ENCODE measurements around the gene HEPACAM. TPM values are rescaled to one million over a fixed set of nuclear protein-coding genes. Genes with fewer than 3 reads are reported as not detected.
A peak's percentile ranks its signal among the peaks of the same experiment; 100 is the strongest.

HEPACAM gene
- total RNA-seq, 4 donors from 2014 or later: 8.7 to 18.4 (median 15.3) TPM

GRCh38 chr11:124943254-124943616 is 7.4 kb upstream of the HEPACAM start:
- Histone ChIP-seq H3K4me3 (no peak overlapping the region), H3K27me3 (no peaks in the 10 kb centered on the region), H3K36me3 (no peaks in the 10 kb centered on the region), H3K9me3 (no peaks in the 10 kb centered on the region), H3K27ac (peak overlapping the region; percentile 0 to 87 (median 58)), H3K4me1 (peaks cover 0 to 43% (median 0%) of the 10 kb centered on the region in 4 donors)
- WGBS, 2 donors: 38 to 48% methylated on average over 5 of the region's 5 CpGs
- TF ChIP-seq EP300 (IDR thresholded peaks at IDR 0.05): no peak
- TF ChIP-seq POLR2A (IDR thresholded peaks at IDR 0.05): no peak
- TF ChIP-seq CTCF (IDR thresholded peaks at IDR 0.05): no peak
- no peak for DNase-seq (ENCODE audit: low spot score in 2 of 2)

- H3K4me3 ChIP-seq: no peak overlapping the region
- no peaks in the 10 kb centered on the region for H3K36me3 ChIP-seq
- H3K4me1 ChIP-seq: peaks cover 0 to 49% (median 2%) of the 10 kb centered on the region in 4 donors
- 36% methylated on average over 6 of the region's 6 CpGs for WGBS, 2 donors
- H3K9me3 ChIP-seq: no peaks in the 10 kb centered on the region
- no peaks in the 10 kb centered on the region for H3K27me3 ChIP-seq
- H3K27ac ChIP-seq: peak overlapping the region; percentile 0 to 87 (median 58)
- TF ChIP-seq EP300 (IDR thresholded peaks at IDR 0.05): peak in 1 of 2 donors; percentile 16
- TF ChIP-seq CTCF (IDR thresholded peaks at IDR 0.05): no peak
- DNase-seq (ENCODE audit: low spot score in 2 of 2): no peak
Measured at GRCh38 chr11:124942466-124943253, 6.8 kb upstream of the HEPACAM start.

GRCh38 chr11:124941703-124942102 is 5.9 kb upstream of the HEPACAM start:
- H3K4me1 ChIP-seq: peaks cover 0 to 48% (median 2%) of the 10 kb centered on the region in 4 donors

GRCh38 chr11:124938970-124939369 is 3.1 kb upstream of the HEPACAM start:
- Histone ChIP-seq H3K4me3 (no peak overlapping the region), H3K4me1 (peaks cover 0 to 64% (median 2%) of the 10 kb centered on the region in 4 donors), H3K9me3 (no peaks in the 10 kb centered on the region), H3K36me3 (no peaks in the 10 kb centered on the region), H3K27ac (peak overlapping the region in 1 of 4 donors; percentile 82), H3K27me3 (no peaks in the 10 kb centered on the region)
- TF ChIP-seq EP300 (IDR thresholded peaks at IDR 0.05) (no peak), POLR2A (IDR thresholded peaks at IDR 0.05) (no peak), CTCF (IDR thresholded peaks at IDR 0.05) (no peak)
- no peak for DNase-seq (ENCODE audit: low spot score in 2 of 2)
- WGBS, 2 donors: 76 to 85% methylated on average over 6 of the region's 6 CpGs

More at GRCh38 chr11:124941703-124942102, 5.9 kb upstream of the HEPACAM start:
- no peak for TF ChIP-seq CTCF (IDR thresholded peaks at IDR 0.05)
- TF ChIP-seq POLR2A (IDR thresholded peaks at IDR 0.05): no peak
- TF ChIP-seq EP300 (IDR thresholded peaks at IDR 0.05): no peak
- 91 to 96% methylated on average over 1 of the region's 1 CpG for WGBS, 2 donors
- Histone ChIP-seq H3K4me3 (no peak overlapping the region), H3K27ac (peak overlapping the region; percentile 0 to 87 (median 57)), H3K36me3 (no peaks in the 10 kb centered on the region), H3K27me3 (no peaks in the 10 kb centered on the region), H3K9me3 (no peaks in the 10 kb centered on the region)
- DNase-seq (ENCODE audit: low spot score in 2 of 2): no peak

GRCh38 chr11:124938206-124938765 is 2.4 kb upstream of the HEPACAM start:
- peak overlapping the region in 2 of 4 donors; percentile 29 to 82 for H3K27ac ChIP-seq
- DNase-seq (ENCODE audit: low spot score in 2 of 2): no peak
- H3K4me1 ChIP-seq: peaks cover 0 to 57% (median 2%) of the 10 kb centered on the region in 4 donors
- no peaks in the 10 kb centered on the region for H3K9me3 ChIP-seq
- TF ChIP-seq CTCF (IDR thresholded peaks at IDR 0.05) (no peak), POLR2A (IDR thresholded peaks at IDR 0.05) (no peak), EP300 (IDR thresholded peaks at IDR 0.05) (no peak)
- H3K36me3 ChIP-seq: no peaks in the 10 kb centered on the region
- WGBS, 2 donors: 43 to 56% methylated on average over 6 of the region's 6 CpGs
- no peaks in the 10 kb centered on the region for H3K27me3 ChIP-seq
- H3K4me3 ChIP-seq: no peak overlapping the region

Measured in tibial nerve (tissue), 4 donors.